Nephron progenitor cell (in vitro differentiated cells): Measurements from ENCODE around the gene RNASE8.
A peak's percentile ranks its signal among the peaks of the same experiment; 100 is the strongest.

Experiments used
- DNase-seq: peaks from one replicate; pipeline ENCODE4 v3.0.0; 2021
- H3K27ac Mint-ChIP-seq: 2 replicates; pipeline ENCODE4 v1.8.0; 2021; ENCODE audit warnings: mild to moderate bottlenecking, moderate library complexity, mixed read lengths
- H3K27me3 Mint-ChIP-seq: 2 replicates; pipeline ENCODE4 v1.8.0; 2021; ENCODE audit warnings: mild to moderate bottlenecking, low read depth, mixed read lengths; ENCODE audit not compliant: poor library complexity
- H3K36me3 Mint-ChIP-seq: 2 replicates; pipeline ENCODE4 v1.8.0; 2021; ENCODE audit warnings: low read depth, mixed read lengths
- H3K4me1 Mint-ChIP-seq: 2 replicates; pipeline ENCODE4 v1.8.0; 2021; ENCODE audit warnings: mixed read lengths
- H3K4me3 Mint-ChIP-seq: 2 replicates; pipeline ENCODE4 v1.8.0; 2021; ENCODE audit warnings: mild to moderate bottlenecking, moderate library complexity, mixed read lengths
- H3K9me3 Mint-ChIP-seq: 2 replicates; pipeline ENCODE4 v1.8.0; 2021; ENCODE audit warnings: mild to moderate bottlenecking, moderate library complexity, mixed read lengths
- TF ChIP-seq, protein P1 (sequence below): fragments of 200-600 bp; sonication (generic); IDR thresholded peaks from 2 replicates; pipeline ENCODE4 v1.5.0; 2021; ENCODE audit warnings: antibody characterized with exemption

Gene RNASE8

GRCh38 chr14:21078287-21078686, 20.7 kb downstream of the RNASE8 start:
- Mint-ChIP-seq H3K27ac (no peak overlapping the region), H3K4me3 (no peak overlapping the region), H3K27me3 (peaks cover 3% of the 10 kb centered on the region), H3K4me1 (peaks cover 11% of the 10 kb centered on the region), H3K36me3 (peaks cover 76% of the 10 kb centered on the region), H3K9me3 (no peaks in the 10 kb centered on the region)
- TF ChIP-seq, protein P1, sequence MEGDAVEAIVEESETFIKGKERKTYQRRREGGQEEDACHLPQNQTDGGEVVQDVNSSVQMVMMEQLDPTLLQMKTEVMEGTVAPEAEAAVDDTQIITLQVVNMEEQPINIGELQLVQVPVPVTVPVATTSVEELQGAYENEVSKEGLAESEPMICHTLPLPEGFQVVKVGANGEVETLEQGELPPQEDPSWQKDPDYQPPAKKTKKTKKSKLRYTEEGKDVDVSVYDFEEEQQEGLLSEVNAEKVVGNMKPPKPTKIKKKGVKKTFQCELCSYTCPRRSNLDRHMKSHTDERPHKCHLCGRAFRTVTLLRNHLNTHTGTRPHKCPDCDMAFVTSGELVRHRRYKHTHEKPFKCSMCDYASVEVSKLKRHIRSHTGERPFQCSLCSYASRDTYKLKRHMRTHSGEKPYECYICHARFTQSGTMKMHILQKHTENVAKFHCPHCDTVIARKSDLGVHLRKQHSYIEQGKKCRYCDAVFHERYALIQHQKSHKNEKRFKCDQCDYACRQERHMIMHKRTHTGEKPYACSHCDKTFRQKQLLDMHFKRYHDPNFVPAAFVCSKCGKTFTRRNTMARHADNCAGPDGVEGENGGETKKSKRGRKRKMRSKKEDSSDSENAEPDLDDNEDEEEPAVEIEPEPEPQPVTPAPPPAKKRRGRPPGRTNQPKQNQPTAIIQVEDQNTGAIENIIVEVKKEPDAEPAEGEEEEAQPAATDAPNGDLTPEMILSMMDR, result no peak
- DNase-seq, result no peak

DNA sequence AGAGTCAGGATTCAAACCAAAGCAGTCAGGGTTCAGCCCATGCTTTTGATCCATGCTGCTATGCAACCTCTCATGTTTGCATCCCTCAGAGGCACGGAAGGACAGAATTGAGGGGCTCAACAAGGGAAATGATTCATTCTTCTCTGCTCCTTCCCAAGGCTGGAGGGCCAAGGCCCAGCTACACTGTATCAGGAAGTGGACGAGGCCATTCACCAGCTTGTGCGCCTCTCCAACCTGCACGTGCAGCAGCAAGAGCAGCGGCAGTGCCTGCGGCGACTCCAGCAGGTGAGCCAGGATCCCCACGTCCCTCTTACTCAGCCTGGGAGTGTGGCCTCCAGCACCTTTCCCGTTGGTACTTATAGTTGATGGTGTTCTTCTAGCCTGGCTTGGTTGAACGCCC, 21.1 kb downstream of the RNASE8 start:
- peaks cover 3% of the 10 kb centered on the region for H3K27me3 Mint-ChIP-seq
- H3K27ac Mint-ChIP-seq, result no peak overlapping the region
- H3K4me3 Mint-ChIP-seq, result no peak overlapping the region
- H3K4me1 Mint-ChIP-seq, result peaks cover 6% of the 10 kb centered on the region
- peaks cover 73% of the 10 kb centered on the region for H3K36me3 Mint-ChIP-seq
- no peaks in the 10 kb centered on the region for H3K9me3 Mint-ChIP-seq
- DNase-seq, result no peak
- TF ChIP-seq, protein P1, result no peak

DNA sequence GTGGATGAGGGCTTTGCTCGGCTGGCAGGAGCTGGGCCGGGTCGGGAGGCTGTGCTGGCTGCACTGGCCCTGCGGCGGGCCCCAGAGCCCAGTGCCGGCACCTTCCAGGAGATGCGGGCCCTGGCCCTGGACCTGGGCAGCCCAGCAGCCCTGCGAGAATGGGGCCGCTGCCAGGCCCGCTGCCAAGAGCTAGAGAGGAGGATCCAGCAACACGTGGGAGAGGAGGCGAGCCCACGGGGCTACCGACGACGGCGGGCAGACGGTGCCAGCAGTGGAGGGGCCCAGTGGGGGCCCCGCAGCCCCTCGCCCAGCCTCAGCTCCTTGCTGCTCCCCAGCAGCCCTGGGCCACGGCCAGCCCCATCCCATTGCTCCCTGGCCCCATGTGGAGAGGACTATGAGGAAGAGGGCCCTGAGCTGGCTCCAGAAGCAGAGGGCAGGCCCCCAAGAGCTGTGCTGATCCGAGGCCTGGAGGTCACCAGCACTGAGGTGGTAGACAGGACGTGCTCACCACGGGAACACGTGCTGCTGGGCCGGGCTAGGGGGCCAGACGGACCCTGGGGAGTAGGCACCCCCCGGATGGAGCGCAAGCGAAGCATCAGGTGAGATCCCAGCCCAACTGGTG, 24.0 kb downstream of the RNASE8 start:
- no peak overlapping the region for H3K27ac Mint-ChIP-seq
- no peak overlapping the region for H3K4me3 Mint-ChIP-seq
- H3K36me3 Mint-ChIP-seq, result peaks cover 75% of the 10 kb centered on the region
- no peak for DNase-seq
- peaks cover 3% of the 10 kb centered on the region for H3K27me3 Mint-ChIP-seq
- H3K9me3 Mint-ChIP-seq, result no peaks in the 10 kb centered on the region
- TF ChIP-seq, protein P1, result no peak
- H3K4me1 Mint-ChIP-seq, result peaks cover 3% of the 10 kb centered on the region

DNA sequence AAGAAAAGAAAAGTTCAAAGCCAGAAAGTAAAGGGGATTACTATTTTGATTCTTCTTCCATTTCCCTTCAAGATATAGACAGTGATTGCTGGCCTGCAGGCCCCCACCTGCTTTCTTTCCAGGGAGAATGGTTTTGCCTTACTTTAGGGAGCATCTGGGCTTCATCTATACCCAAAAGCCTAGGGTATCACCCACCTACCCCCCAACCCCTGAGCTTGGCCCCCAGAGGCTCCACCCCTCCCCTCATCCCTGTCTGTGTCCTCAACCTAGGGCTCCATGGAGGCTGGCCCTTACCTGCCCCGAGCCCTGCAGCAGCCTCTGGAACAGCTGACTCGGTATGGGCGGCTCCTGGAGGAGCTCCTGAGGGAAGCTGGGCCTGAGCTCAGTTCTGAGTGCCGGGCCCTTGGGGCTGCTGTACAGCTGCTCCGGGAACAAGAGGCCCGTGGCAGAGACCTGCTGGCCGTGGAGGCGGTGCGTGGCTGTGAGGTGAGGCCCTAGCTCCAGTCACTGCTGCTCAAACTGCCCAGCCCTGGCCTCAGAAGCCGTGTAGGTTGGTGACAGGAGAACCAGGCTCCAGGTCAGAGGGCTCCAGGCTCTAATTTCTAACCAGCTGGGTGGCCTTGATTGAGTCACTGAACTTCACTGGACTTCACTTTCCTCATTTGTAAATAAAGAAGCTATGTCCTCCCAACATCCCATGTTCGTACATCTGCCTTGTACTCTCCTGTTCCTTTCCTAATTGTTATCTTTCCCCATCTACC, 26.1 kb downstream of the RNASE8 start:
- H3K27me3 Mint-ChIP-seq, result no peaks in the 10 kb centered on the region
- TF ChIP-seq, protein P1, result no peak

GRCh38 chr14:21084396-21084795, 26.8 kb downstream of the RNASE8 start:
- Mint-ChIP-seq H3K4me1 (peaks cover 18% of the 10 kb centered on the region), H3K4me3 (no peak overlapping the region), H3K36me3 (peaks cover 73% of the 10 kb centered on the region), H3K27ac (peak overlapping the region; percentile 70), H3K27me3 (peaks cover 3% of the 10 kb centered on the region), H3K9me3 (no peaks in the 10 kb centered on the region)
- DNase-seq, result no peak
- TF ChIP-seq, protein P1, result no peak

More for the DNA sequence above, 26.1 kb downstream of the RNASE8 start:
- DNase-seq, result no peak
- Mint-ChIP-seq H3K4me1 (peaks cover 15% of the 10 kb centered on the region), H3K36me3 (peaks cover 73% of the 10 kb centered on the region), H3K4me3 (no peak overlapping the region), H3K27ac (peak overlapping the region; percentile 70), H3K9me3 (no peaks in the 10 kb centered on the region)
